Gastrocnemius medialis (tissue), 4 donors: ENCODE results near the gene CPM. TPM values are rescaled to one million over a fixed set of nuclear protein-coding genes. Genes with fewer than 3 reads are reported as not detected.

Source experiments
- ATAC-seq, 2 donors: fragments of 150-250 bp; one replicate each; pipeline ENCODE4 v1.9.1; 2016
- DNase-seq, 2 donors: peaks; one replicate each; pipeline ENCODE4 v3.0.0-alpha.2; 2019
- H3K27ac ChIP-seq, 4 donors: fragments of 200-600 bp; sonication (generic); 1 replicate in 1 of 4; 2 replicates in 3 of 4; pipeline ENCODE4 v1.5.1; 2016 to 2018; ENCODE audit warnings: mild to moderate bottlenecking in 2 of 4, moderate library complexity in 1 of 4
- H3K27me3 ChIP-seq, 3 donors: fragments of 200-600 bp; sonication (generic) in 2 of 3; 1 replicate in 1 of 3; 2 replicates in 2 of 3; pipeline versions ENCODE4 v1.5.1 to v1.6.0; 2016 to 2019; ENCODE audit warnings: mild to moderate bottlenecking in 1 of 3, moderate library complexity in 1 of 3
- H3K36me3 ChIP-seq, 2 donors: fragments of 200-600 bp; sonication (generic) in 1 of 2; one replicate each; pipeline ENCODE4 v1.5.1; 2017 to 2018
- H3K4me1 ChIP-seq, 2 donors: fragments of 200-600 bp; sonication (generic) in 1 of 2; one replicate each; pipeline ENCODE4 v1.5.1; 2016 to 2017; ENCODE audit warnings: mild to moderate bottlenecking in 2 of 2
- H3K4me3 ChIP-seq, 4 donors: fragments of 200-600 bp; sonication (generic) in 3 of 4; 1 replicate in 1 of 4; 2 replicates in 3 of 4; pipeline ENCODE4 v1.5.1; 2016 to 2019; ENCODE audit warnings: mild to moderate bottlenecking in 2 of 4
- H3K9me3 ChIP-seq, 3 donors: fragments of 200-600 bp; sonication (generic) in 2 of 3; 1 replicate in 1 of 3; 2 replicates in 2 of 3; pipeline ENCODE4 v1.5.1; 2016 to 2019
- CTCF ChIP-seq, 5 experiments: fragments of 450-650 bp in 3 of 5; fragments of 200-600 bp in 2 of 5; sonication (generic) in 2 of 5; IDR thresholded peaks in 4 of 5; conservative IDR thresholded peaks in 1 of 5; 1 replicate in 4 of 5; 2 replicates in 1 of 5; pipeline ENCODE4 v1.5.1; 2016 to 2019; ENCODE audit warnings: antibody characterized with exemption in 5 of 5, mild to moderate bottlenecking in 3 of 5, moderate library complexity in 3 of 5
- POLR2A ChIP-seq, 2 donors: fragments of 450-650 bp; IDR thresholded peaks; one replicate each; pipeline ENCODE4 v1.6.1; 2017; ENCODE audit warnings: antibody characterized with exemption in 2 of 2, mild to moderate bottlenecking in 2 of 2, moderate library complexity in 2 of 2
- in situ Hi-C, 4 donors: fragments of 200-750 bp; cut with MboI; loops; one replicate each; pipeline versions ENCODE4 v1.15.0 to v1.8.0; 2017; ENCODE audit warnings: low sequenced_read_pairs in 4 of 4
- intact Hi-C: fragments of 100-400 bp; cut with DNase I; formaldehyde crosslinking; loops from one replicate; pipeline ENCODE4 v1.15.1; 2023; ENCODE audit warnings: low total_unique reads
- total RNA-seq, 4 donors: library from RNA; depleted of rRNA; stranded (reverse); fragments of >200 nt; gene quantifications; one replicate each; pipeline versions ENCODE4 v1.1.0 to v1.2.3, GENCODE V29; 2016

CPM gene
- total RNA-seq, 4 donors from 2014 or later, result 12.9 to 78.4 (median 18.6) TPM

- Histone ChIP-seq H3K27ac (no peak overlapping the region), H3K9me3 (no peaks in the 10 kb centered on the region), H3K27me3 (no peaks in the 10 kb centered on the region), H3K4me3 (no peak overlapping the region), H3K36me3 (no peaks in the 10 kb centered on the region), H3K4me1 (no peaks in the 10 kb centered on the region)
- no peak for DNase-seq
- TF ChIP-seq POLR2A (IDR thresholded peaks at IDR 0.05), result no peak
- no peak for TF ChIP-seq CTCF (IDR thresholded peaks at IDR 0.05 in 4 of 5, conservative IDR thresholded peaks at IDR 0.05 in 1 of 5)
- intact Hi-C loops (no loop called here), in situ Hi-C loops (no loop called here)
- no peak for ATAC-seq
These were observed 38.4 kb upstream of the CPM start for GRCh38 chr12:68971404-68971803.

- H3K27ac ChIP-seq, result no peak overlapping the region
- no peaks in the 10 kb centered on the region for H3K36me3 ChIP-seq
- ATAC-seq (no peak), DNase-seq (no peak)
- no peaks in the 10 kb centered on the region for H3K27me3 ChIP-seq
- TF ChIP-seq CTCF (IDR thresholded peaks at IDR 0.05 in 4 of 5, conservative IDR thresholded peaks at IDR 0.05 in 1 of 5) (no peak), POLR2A (IDR thresholded peaks at IDR 0.05) (no peak)
- in situ Hi-C loops, result no loop called here
- no peaks in the 10 kb centered on the region for H3K4me1 ChIP-seq
- no peaks in the 10 kb centered on the region for H3K9me3 ChIP-seq
- intact Hi-C loops, result no loop called here
- H3K4me3 ChIP-seq, result no peak overlapping the region
These were observed 38.0 kb upstream of the CPM start for GRCh38 chr12:68970951-68971350.

GRCh38 chr12:68970306-68970705 lies 37.3 kb upstream of the CPM start:
- H3K27ac ChIP-seq, result no peak overlapping the region
- H3K36me3 ChIP-seq, result no peaks in the 10 kb centered on the region
- H3K9me3 ChIP-seq, result no peaks in the 10 kb centered on the region
- ATAC-seq (no peak), DNase-seq (no peak)
- no peak for TF ChIP-seq POLR2A (IDR thresholded peaks at IDR 0.05)
- TF ChIP-seq CTCF (IDR thresholded peaks at IDR 0.05 in 4 of 5, conservative IDR thresholded peaks at IDR 0.05 in 1 of 5), result no peak
- H3K27me3 ChIP-seq, result no peaks in the 10 kb centered on the region
- no peak overlapping the region for H3K4me3 ChIP-seq
- no peaks in the 10 kb centered on the region for H3K4me1 ChIP-seq
- intact Hi-C loops (no loop called here), in situ Hi-C loops (no loop called here)

GRCh38 chr12:68967046-68967445 lies 34.1 kb upstream of the CPM start:
- no peaks in the 10 kb centered on the region for H3K36me3 ChIP-seq
- intact Hi-C loops (no loop called here), in situ Hi-C loops (no loop called here)
- H3K9me3 ChIP-seq, result no peaks in the 10 kb centered on the region
- H3K27me3 ChIP-seq, result no peaks in the 10 kb centered on the region
- no peak overlapping the region for H3K4me3 ChIP-seq
- H3K4me1 ChIP-seq, result no peaks in the 10 kb centered on the region
- TF ChIP-seq POLR2A (IDR thresholded peaks at IDR 0.05) (no peak), CTCF (IDR thresholded peaks at IDR 0.05 in 4 of 5, conservative IDR thresholded peaks at IDR 0.05 in 1 of 5) (no peak)
- DNase-seq, result no peak
- H3K27ac ChIP-seq, result no peak overlapping the region
- no peak for ATAC-seq
